IMR-90 (cell line): ENCODE results near the gene NUBPL. TPM values are rescaled to one million over a fixed set of nuclear protein-coding genes. Genes with fewer than 3 reads are reported as not detected.

Experiments
- ATAC-seq: fragments of 200-7000 bp; cut with Tn5 transposase; 2 replicates; pipeline ENCODE4 v1.9.1; 2020; ENCODE audit warnings: low read depth, mild to moderate bottlenecking, moderate library complexity
- BruUV-seq: library from RNA; stranded (reverse); fragments of 400-500 nt; replicated peaks from 2 replicates; lab custom pipeline; 2021; lab: Mats Ljungman, UMichigan
- CTCF ChIA-PET: fragments of 300-600 bp; formaldehyde crosslinking; extraction: SDS; loops from one replicate; lab custom pipeline; 2021; ENCODE audit warnings: antibody characterized with exemption; lab: Yijun Ruan, JAX
- POLR2A ChIA-PET: fragments of 300-600 bp; sonication (Branson Sonifier 250); formaldehyde crosslinking; loops from one replicate; lab custom pipeline; 2022; ENCODE audit warnings: antibody characterized with exemption; ENCODE audit not compliant: unreplicated experiment; lab: Charles Lee
- DNase-seq: peaks from one replicate; pipeline ENCODE4 v3.0.0; 2013
- H2AFZ ChIP-seq: replicated peaks from 2 replicates; pipeline ENCODE3; 2013; ENCODE audit warnings: low read length, mild to moderate bottlenecking; ENCODE audit not compliant: poor library complexity
- H2AK5ac ChIP-seq: 2 replicates; pipeline ENCODE4 v1.6.1; 2013; ENCODE audit warnings: low read depth, low read length, inconsistent platforms
- H2AK9ac ChIP-seq: replicated peaks from 2 replicates; pipeline ENCODE3; 2013; ENCODE audit warnings: mild to moderate bottlenecking, low read depth, low read length, moderate library complexity; ENCODE audit not compliant: poor library complexity
- H2BK120ac ChIP-seq: 2 replicates; pipeline ENCODE4 v1.6.1; 2013; ENCODE audit warnings: low read depth, low read length, inconsistent platforms
- H2BK15ac ChIP-seq: 3 replicates; pipeline ENCODE4 v1.6.1; 2013; ENCODE audit warnings: low read depth, low read length, inconsistent platforms
- H2BK20ac ChIP-seq: 2 replicates; pipeline ENCODE4 v1.6.1; 2013; ENCODE audit warnings: low read depth, mild to moderate bottlenecking, inconsistent platforms, low read length, moderate library complexity
- H2BK5ac ChIP-seq: 2 replicates; pipeline ENCODE4 v1.6.1; 2013; ENCODE audit warnings: mild to moderate bottlenecking, low read depth, low read length, inconsistent platforms; ENCODE audit not compliant: poor library complexity, severe bottlenecking
- H3K14ac ChIP-seq: replicated peaks from 2 replicates; pipeline ENCODE4 v1.6.1; 2013; ENCODE audit warnings: low read depth, low read length, inconsistent platforms
- H3K18ac ChIP-seq: 2 replicates; pipeline ENCODE4 v1.6.1; 2013; ENCODE audit warnings: low read depth, low read length, control low read depth
- H3K23ac ChIP-seq: 2 replicates; pipeline ENCODE4 v1.6.1; 2013; ENCODE audit warnings: low read depth, low read length, inconsistent platforms
- H3K27ac ChIP-seq: 2 replicates; pipeline ENCODE4 v1.5.1; 2013; ENCODE audit warnings: mild to moderate bottlenecking, control low read depth, low read length; ENCODE audit not compliant: insufficient read depth
- H3K27me3 ChIP-seq: 2 replicates; pipeline ENCODE4 v1.6.1; 2013; ENCODE audit warnings: low read length; ENCODE audit not compliant: control insufficient read depth, insufficient read depth
- H3K36me3 ChIP-seq: 2 replicates; pipeline ENCODE4 v1.6.1; 2013; ENCODE audit warnings: low read length, mixed read lengths; ENCODE audit not compliant: control insufficient read depth, insufficient read depth
- H3K4ac ChIP-seq: 2 replicates; pipeline ENCODE4 v1.6.1; 2013; ENCODE audit warnings: low read depth, low read length, inconsistent platforms
- H3K4me1 ChIP-seq: 2 replicates; pipeline ENCODE4 v1.6.1; 2013; ENCODE audit warnings: low read length, mixed read lengths; ENCODE audit not compliant: control insufficient read depth, insufficient read depth
- H3K4me2 ChIP-seq: 2 replicates; pipeline ENCODE4 v1.6.1; 2013; ENCODE audit warnings: low read depth, mild to moderate bottlenecking, control low read depth, low read length, moderate library complexity
- H3K4me3 ChIP-seq: 2 replicates; pipeline ENCODE4 v1.5.1; 2013; ENCODE audit warnings: low read depth, mild to moderate bottlenecking, control low read depth, low read length, moderate library complexity; ENCODE audit not compliant: insufficient read depth
- H3K56ac ChIP-seq: 2 replicates; pipeline ENCODE4 v1.6.1; 2013; ENCODE audit warnings: low read length, inconsistent platforms; ENCODE audit not compliant: insufficient read depth; ENCODE audit errors: extremely low read depth
- H3K79me1 ChIP-seq, 2 experiments: 2 replicates each; pipeline ENCODE4 v1.6.1; 2013; ENCODE audit warnings: low read length in 2 of 2, inconsistent platforms in 1 of 2, low read depth in 1 of 2
- H3K9ac ChIP-seq: 2 replicates; pipeline ENCODE4 v1.6.1; 2013; ENCODE audit warnings: low read depth, low read length, control low read depth
- H3K9me1 ChIP-seq: 2 replicates; pipeline ENCODE4 v1.6.1; 2013; ENCODE audit warnings: low read length, inconsistent platforms; ENCODE audit not compliant: insufficient read depth
- H3K9me3 ChIP-seq: 2 replicates; pipeline ENCODE4 v1.6.1; 2013; ENCODE audit warnings: low read length; ENCODE audit not compliant: control insufficient read depth, insufficient read depth
- H4K20me1 ChIP-seq: 2 replicates; pipeline ENCODE4 v1.6.1; 2013; ENCODE audit warnings: low read length, inconsistent platforms; ENCODE audit not compliant: insufficient read depth
- H4K5ac ChIP-seq: 2 replicates; pipeline ENCODE4 v1.6.1; 2013; ENCODE audit warnings: mild to moderate bottlenecking, low read depth, low read length, control low read depth
- H4K8ac ChIP-seq, 2 experiments: 2 replicates each; pipeline ENCODE4 v1.6.1; 2013; ENCODE audit warnings: low read depth in 2 of 2, low read length in 2 of 2, control low read depth in 1 of 2, inconsistent platforms in 1 of 2
- H4K91ac ChIP-seq: 2 replicates; pipeline ENCODE4 v1.6.1; 2013; ENCODE audit warnings: low read depth, low read length, inconsistent platforms; ENCODE audit not compliant: insufficient read depth
- CTCF ChIP-seq: conservative IDR thresholded peaks from 2 replicates; pipeline ENCODE4 v1.5.1; 2012; ENCODE audit warnings: mild to moderate bottlenecking, low read depth, low read length, improper control_type of control experiment
- FOS ChIP-seq: fragments of 150-350 bp; IDR thresholded peaks from 2 replicates; pipeline ENCODE4 v1.6.1; 2016; ENCODE audit warnings: low read depth, low read length
- MXI1 ChIP-seq: IDR thresholded peaks from 2 replicates; pipeline ENCODE4 v1.6.1; 2012; ENCODE audit warnings: low read depth, mild to moderate bottlenecking, low read length, moderate library complexity, borderline replicate concordance
- RCOR1 ChIP-seq: IDR thresholded peaks from 2 replicates; pipeline ENCODE4 v1.6.1; 2012; ENCODE audit warnings: mild to moderate bottlenecking, low read length, improper control_type of control experiment; ENCODE audit not compliant: insufficient replicate concordance
- WGBS, 2 experiments: methylation state at CpG; one replicate each; pipeline versions ENCODE4 v1.1.5 to v1.1.7; 2013; ENCODE audit warnings: missing lambda C conversion rate in 2 of 2; ENCODE audit not compliant: insufficient read length in 1 of 2; ENCODE audit errors: extremely low coverage in 2 of 2; 5-methylcytosine and 5-hydroxymethylcytosine counted together
- dilution Hi-C: fragments of 300-500 bp; cut with HindIII; formaldehyde crosslinking; loops from one replicate; pipeline ENCODE4 v1.14.3; 2018; ENCODE audit warnings: low sequenced_read_pairs; ENCODE audit not compliant: unreplicated experiment
- in situ Hi-C: fragments of 300-500 bp; cut with MboI; formaldehyde crosslinking; loops from 3 replicates; pipeline ENCODE4 v1.14.3; 2019; ENCODE audit warnings: low sequenced_read_pairs, inconsistent platforms, mixed read lengths
- intact Hi-C: fragments of 100-400 bp; cut with micrococcal nuclease; formaldehyde crosslinking; loops from 2 replicates; pipeline ENCODE4 v1.10.0; 2022
- polyA plus RNA-seq, 3 experiments: library from polyadenylated mRNA; depleted of rRNA; stranded (reverse); fragments of >200 nt; gene quantifications; 2 replicates each; pipeline ENCODE4 v1.2.3, GENCODE V29; 2012; ENCODE audit warnings: low replicate concordance in 1 of 3
- total RNA-seq: library from RNA; depleted of rRNA; stranded (reverse); fragments of >200 nt; gene quantifications from 2 replicates; pipeline ENCODE4 v1.2.3, GENCODE V29; 2012

NUBPL gene
- total and polyA plus RNA-seq, 2 of the 4 experiments (the other 2 are of a cell fraction) = 5.4 to 11.5 TPM

- H3K27ac ChIP-seq = no peak overlapping the region
- ChIA-PET POLR2A (no interaction called here), CTCF (no interaction called here)
- H2BK15ac ChIP-seq = no peak overlapping the region
- H3K4me2 ChIP-seq = no peak overlapping the region
- TF ChIP-seq RCOR1 (no peak), FOS (no peak), MXI1 (no peak), CTCF (no peak)
- H3K18ac ChIP-seq = no peak overlapping the region
- H3K4me1 ChIP-seq = no peaks in the 10 kb centered on the region
- no peak overlapping the region for H3K4me3 ChIP-seq
- no peak overlapping the region for H2BK120ac ChIP-seq
- H2AK9ac ChIP-seq = no peak overlapping the region
- H2BK20ac ChIP-seq = no peak overlapping the region
- ATAC-seq (no peak), DNase-seq (no peak)
- H3K27me3 ChIP-seq = no peaks in the 10 kb centered on the region
- WGBS, 2 experiments = 82% methylated on average over 3 of the region's 8 CpGs; no CpG with 5 or more reads in 1 of the 2 experiments
- H3K56ac ChIP-seq = no peak overlapping the region
- in situ Hi-C loops (no loop called here), intact Hi-C loops (no loop called here), dilution Hi-C loops (no loop called here)
- no peaks in the 10 kb centered on the region for H3K9me1 ChIP-seq
- no peak overlapping the region for H2BK5ac ChIP-seq
- no peak overlapping the region for H3K23ac ChIP-seq
- no peaks in the 10 kb centered on the region for H3K36me3 ChIP-seq
- no peak overlapping the region for H4K91ac ChIP-seq
- H3K4ac ChIP-seq = no peak overlapping the region
- no peak overlapping the region for H3K14ac ChIP-seq
- no peaks in the 10 kb centered on the region for H3K9me3 ChIP-seq
- no peak overlapping the region for H4K5ac ChIP-seq
- no peak overlapping the region for H4K8ac ChIP-seq
- no peaks in the 10 kb centered on the region for H4K20me1 ChIP-seq
- no peak overlapping the region for H2AFZ ChIP-seq
- no peaks in the 10 kb centered on the region for H3K79me1 ChIP-seq
- H2AK5ac ChIP-seq = no peak overlapping the region
- BruUV-seq = no TSS peak
- no peak overlapping the region for H3K9ac ChIP-seq
Measured at GRCh38 chr14:31668348-31668747, 107.1 kb downstream of the NUBPL start.
